GM12878 (cell line): ENCODE measurements around the gene GNAQ. TPM values are rescaled to one million over a fixed set of nuclear protein-coding genes. Genes with fewer than 3 reads are reported as not detected.
A peak's percentile ranks its signal among the peaks of the same experiment; 100 is the strongest.

Source experiments
- ATAC-seq: fragments of 200-7000 bp; cut with Tn5 transposase; 3 replicates; pipeline ENCODE4 v1.9.1; 2020; ENCODE audit warnings: mild to moderate bottlenecking, moderate library complexity
- BruUV-seq: library from RNA; stranded (reverse); fragments of 400-500 nt; replicated peaks from 2 replicates; lab custom pipeline; 2021; lab: Mats Ljungman, UMichigan
- CTCF ChIA-PET: fragments of 300-600 bp; sonication (Branson Sonifier 250); formaldehyde crosslinking; extraction: SDS; loops from one replicate; lab custom pipeline; 2021; ENCODE audit warnings: inconsistent platforms; lab: Yijun Ruan, JAX
- POLR2A ChIA-PET: fragments of 350-600 bp; formaldehyde crosslinking; extraction: SDS; loops from one replicate; lab custom pipeline; 2021; ENCODE audit warnings: inconsistent platforms; lab: Charles Lee
- RAD21 ChIA-PET: fragments of 300-600 bp; sonication (Branson Sonifier 250); formaldehyde crosslinking; loops from one replicate; lab custom pipeline; 2023; ENCODE audit warnings: antibody characterized with exemption; ENCODE audit not compliant: unreplicated experiment; lab: Charles Lee
- SMC1A ChIA-PET: fragments of 300-600 bp; sonication (Branson Sonifier 250); formaldehyde crosslinking; loops from one replicate; lab custom pipeline; 2023; ENCODE audit not compliant: unreplicated experiment, uncharacterized antibody; lab: Charles Lee
- DNase-seq: peaks from one replicate; pipeline ENCODE4 v3.0.0-alpha.2; 2011; ENCODE audit warnings: low read depth, low spot score
- FAIRE-seq: peaks from 3 replicates; lab custom pipeline; 2011; peaks lifted over from hg19 to GRCh38; lab: Jason Lieb, UNC
- H2AFZ ChIP-seq: 2 replicates; pipeline ENCODE4 v1.6.0; 2011; ENCODE audit warnings: low read depth, low read length, control low read depth; ENCODE audit not compliant: control insufficient read depth
- H3K27ac ChIP-seq: 2 replicates; pipeline ENCODE4 v1.5.1; 2011; ENCODE audit warnings: control low read depth; ENCODE audit not compliant: control insufficient read depth, insufficient read depth
- H3K27me3 ChIP-seq, 2 experiments: replicated peaks in 1 of 2; 2 replicates each; pipeline versions ENCODE4 v1.6.0 to v1.6.1; 2011; ENCODE audit warnings: low read length in 1 of 2; ENCODE audit not compliant: control insufficient read depth in 2 of 2, insufficient read depth in 2 of 2
- H3K36me3 ChIP-seq, 2 experiments: 2 replicates each; pipeline ENCODE4 v1.5.1; 2011; ENCODE audit warnings: low read length in 1 of 2; ENCODE audit not compliant: control insufficient read depth in 2 of 2, insufficient read depth in 2 of 2
- H3K4me1 ChIP-seq: 2 replicates; pipeline ENCODE4 v1.6.1; 2011; ENCODE audit warnings: mild to moderate bottlenecking, low read length, moderate library complexity, mixed read lengths; ENCODE audit not compliant: control insufficient read depth, insufficient read depth
- H3K4me2 ChIP-seq: 2 replicates; pipeline ENCODE4 v1.6.0; 2011; ENCODE audit warnings: control low read depth; ENCODE audit not compliant: control insufficient read depth, insufficient read depth
- H3K4me3 ChIP-seq: fragments of 200-600 bp; sonication (generic); 2 replicates; pipeline ENCODE4 v1.5.1; 2016
- H3K79me2 ChIP-seq: 2 replicates; pipeline ENCODE4 v1.6.0; 2011; ENCODE audit warnings: low read length; ENCODE audit not compliant: control insufficient read depth, insufficient read depth
- H3K9ac ChIP-seq: 2 replicates; pipeline ENCODE4 v1.8.0; 2011; ENCODE audit warnings: low read length, control low read depth, mixed read lengths; ENCODE audit not compliant: control insufficient read depth, insufficient read depth
- H3K9me3 ChIP-seq: replicated peaks from 3 replicates; pipeline ENCODE4 v1.5.1; 2011; ENCODE audit warnings: mild to moderate bottlenecking, low read length; ENCODE audit not compliant: control insufficient read depth, insufficient read depth
- H4K20me1 ChIP-seq: 2 replicates; pipeline ENCODE4 v1.6.0; 2011; ENCODE audit not compliant: control insufficient read depth, insufficient read depth
- BRCA1 ChIP-seq: IDR thresholded peaks from 2 replicates; pipeline ENCODE4 v1.6.1; 2011; ENCODE audit warnings: low read depth, low read length, improper control_type of control experiment
- DPF2 ChIP-seq: fragments of 450-650 bp; IDR thresholded peaks from 2 replicates; pipeline ENCODE4 v1.6.1; 2017; ENCODE audit warnings: mild to moderate bottlenecking
- EGR1 ChIP-seq, 2 experiments: IDR thresholded peaks; 1 replicate in 1 of 2; 2 replicates in 1 of 2; pipeline ENCODE4 v1.6.1; 2011 to 2012; ENCODE audit warnings: low read depth in 2 of 2, low read length in 2 of 2, borderline replicate concordance in 1 of 2, mild to moderate bottlenecking in 1 of 2, moderate library complexity in 1 of 2
- FOXK2 ChIP-seq: fragments of 450-650 bp; IDR thresholded peaks from 2 replicates; pipeline ENCODE4 v1.6.1; 2017; ENCODE audit warnings: mild to moderate bottlenecking, moderate library complexity
- KAT2A ChIP-seq: conservative IDR thresholded peaks from 2 replicates; pipeline ENCODE4 v1.6.1; 2011; ENCODE audit warnings: low read depth, low read length; ENCODE audit not compliant: control insufficient read depth
- NFXL1 ChIP-seq: fragments of 450-650 bp; IDR thresholded peaks from 2 replicates; pipeline ENCODE4 v1.6.1; 2017; ENCODE audit warnings: antibody characterized with exemption, mild to moderate bottlenecking, borderline replicate concordance
- RB1 ChIP-seq: fragments of 450-650 bp; formaldehyde crosslinking; IDR thresholded peaks from 2 replicates; pipeline ENCODE4 v1.6.1; 2017; ENCODE audit warnings: mild to moderate bottlenecking, borderline replicate concordance
- WGBS: methylation state at CpG from one replicate; pipeline ENCODE4 v1.1.6; 2016; ENCODE audit warnings: low lambda C conversion rate; ENCODE audit not compliant: insufficient replicate concordance, insufficient coverage; ENCODE audit errors: missing lambda C conversion rate; 5-methylcytosine and 5-hydroxymethylcytosine counted together
- in situ Hi-C: fragments of 300-500 bp; cut with MboI; formaldehyde crosslinking; loops from 9 replicates; pipeline ENCODE4 v1.14.3; 2018; ENCODE audit warnings: mixed read lengths
- intact Hi-C: fragments of 100-400 bp; cut with micrococcal nuclease; formaldehyde crosslinking; loops from one replicate; pipeline ENCODE4 v1.14.2; 2022; ENCODE audit not compliant: unreplicated experiment
- polyA plus RNA-seq, 11 experiments: library from polyadenylated mRNA; depleted of rRNA in 4 of 11; unstranded in 6 of 11; stranded (reverse) in 5 of 11; fragments of >200 nt; fragmentation: Nextera tagmentation in 4 of 11; fragmentation: Illumina TruSeq in 1 of 11; extraction: Ambion mirVana in 4 of 11; extraction: Trizol in 1 of 11; gene quantifications; 1 replicate in 1 of 11; 2 replicates in 10 of 11; pipeline versions ENCODE4 v1.2.1 to v1.2.3, GENCODE V29; 2011 to 2016; ENCODE audit warnings: inconsistent platforms in 2 of 11, missing spikeins in 2 of 11, low read depth in 1 of 11
- total RNA-seq, 4 experiments: library from RNA; depleted of rRNA in 3 of 4; stranded (reverse); fragments of >200 nt in 3 of 4; fragmentation: Illumina TruSeq in 1 of 4; extraction: Trizol in 1 of 4; gene quantifications; 2 replicates each; pipeline versions ENCODE4 v1.2.1 to v1.2.3, GENCODE V29; 2013 to 2021
- TF ChIP-seq, protein P1 (sequence below): fragments of 450-650 bp; IDR thresholded peaks from 2 replicates; pipeline ENCODE4 v1.6.1; 2016; ENCODE audit warnings: mild to moderate bottlenecking, moderate library complexity, borderline replicate concordance

Gene GNAQ
- total and polyA plus RNA-seq, 10 of the 15 experiments (the other 5 are each of a cell fraction or from before 2014, with no cell fraction given) = 0.15 to 47.2 (median 0.49) TPM

DNA sequence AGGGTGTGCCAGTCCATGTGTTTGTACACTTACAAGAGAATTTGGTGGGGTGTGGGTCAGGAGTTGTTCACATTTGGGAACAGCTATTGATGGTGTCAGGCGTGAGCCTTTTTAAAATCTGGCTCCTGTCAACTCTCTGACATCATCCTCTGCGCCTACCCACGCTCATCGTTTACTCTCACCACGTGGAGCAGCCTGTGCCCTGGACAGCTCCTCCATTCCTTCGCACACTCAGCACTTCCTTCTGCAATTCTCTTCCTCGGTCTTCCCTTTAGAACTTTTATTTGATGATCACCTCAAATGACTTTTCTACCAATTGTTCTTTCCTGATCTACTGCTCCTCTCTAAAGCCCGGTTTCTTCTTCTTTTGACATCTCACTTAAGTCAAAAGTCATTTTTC is 42.1 kb upstream of the GNAQ start:
- no peaks in the 10 kb centered on the region for H4K20me1 ChIP-seq
- no peak overlapping the region for H3K9ac ChIP-seq
- DNase-seq (no peak), ATAC-seq (no peak), FAIRE-seq (no peak)
- no peak overlapping the region for H3K4me2 ChIP-seq
- no TSS peak for BruUV-seq
- H3K36me3 ChIP-seq = no peaks in the 10 kb centered on the region
- WGBS = 24% methylated on average over 8 of the region's 8 CpGs
- no peak for TF ChIP-seq RB1
- no peak overlapping the region for H2AFZ ChIP-seq
- intact Hi-C loops = no loop called here
- H3K4me3 ChIP-seq = no peak overlapping the region
- SMC1A ChIA-PET = interaction anchor here (0.9 to 2.0 kb wide), 3 partner anchors 10 to 642 kb away, joined by 3 to 5 read pairs (median 5); no protein-coding TSS in a partner anchor
- H3K79me2 ChIP-seq = no peaks in the 10 kb centered on the region
- no peak overlapping the region for H3K27ac ChIP-seq
- no peaks in the 10 kb centered on the region for H3K27me3 ChIP-seq
- H3K9me3 ChIP-seq = no peaks in the 10 kb centered on the region; the same call in 2 of the 3 replicates
- RAD21 ChIA-PET = no interaction called here
- no peaks in the 10 kb centered on the region for H3K4me1 ChIP-seq
- POLR2A ChIA-PET = no interaction called here
- in situ Hi-C loops = no loop called here
- CTCF ChIA-PET = no interaction called here

DNA sequence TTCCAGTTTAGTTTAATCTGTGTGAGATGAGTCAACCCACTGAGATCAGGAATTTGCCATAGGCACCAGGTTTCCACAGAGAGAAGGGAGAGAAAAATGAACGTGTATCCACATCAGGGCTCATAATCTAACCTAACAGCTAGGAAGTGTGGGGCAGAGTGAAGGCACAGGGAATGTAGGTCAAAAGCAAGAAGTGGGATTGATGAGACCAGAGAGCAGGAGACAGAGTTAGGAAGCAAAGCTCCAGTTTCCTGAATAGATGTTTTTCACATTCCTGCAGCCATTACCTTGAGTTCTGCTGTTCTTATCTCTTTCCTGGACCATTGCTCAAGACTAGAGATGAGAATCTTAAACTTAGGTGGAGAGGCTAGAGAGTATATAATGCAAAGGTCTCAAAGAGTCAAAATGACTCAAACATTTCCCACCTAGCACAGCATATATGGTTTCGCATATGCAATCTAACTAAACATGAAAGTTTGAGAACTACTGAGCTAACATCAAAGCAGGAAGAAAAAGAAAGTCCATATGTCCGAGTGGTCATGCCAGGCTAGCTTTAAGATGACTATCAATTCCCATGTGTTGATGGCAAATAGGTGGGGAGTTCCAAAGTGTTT is 41.1 kb upstream of the GNAQ start:
- no TSS peak for BruUV-seq

More for the DNA sequence above, 41.1 kb upstream of the GNAQ start:
- Histone ChIP-seq H4K20me1 (no peaks in the 10 kb centered on the region), H3K36me3 (no peaks in the 10 kb centered on the region), H2AFZ (no peak overlapping the region), H3K9me3 (no peaks in the 10 kb centered on the region; the same call in 2 of the 3 replicates), H3K27ac (no peak overlapping the region), H3K4me2 (no peak overlapping the region), H3K27me3 (no peaks in the 10 kb centered on the region), H3K79me2 (no peaks in the 10 kb centered on the region), H3K9ac (no peak overlapping the region), H3K4me1 (no peaks in the 10 kb centered on the region), H3K4me3 (no peak overlapping the region)
- in situ Hi-C loops = no loop called here
- WGBS = 2% methylated on average over 3 of the region's 3 CpGs
- ATAC-seq = peak; percentile 81
- ChIA-PET RAD21 (interaction anchor here (0.7 kb wide), 1 partner anchor 49 kb away, joined by 3 read pairs; no protein-coding TSS in a partner anchor), POLR2A (interaction anchor here (0.6 kb wide), 1 partner anchor 23 kb away, joined by 6 read pairs; no protein-coding TSS in a partner anchor), CTCF (interaction anchor here (0.7 to 1.2 kb wide), 3 partner anchors 37 to 330 kb away, joined by 3 to 5 read pairs (median 3); no protein-coding TSS in a partner anchor), SMC1A (interaction anchor here (0.8 to 2.0 kb wide), 5 partner anchors 10 to 641 kb away, joined by 3 to 5 read pairs (median 3); no protein-coding TSS in a partner anchor)
- DNase-seq = no peak
- FAIRE-seq = no peak
- intact Hi-C loops = no loop called here
- TF ChIP-seq EGR1 (IDR thresholded peaks at IDR 0.05; ENCODE audit: borderline replicate concordance in 1 of 2, low read depth in 2 of 2, low read length in 2 of 2) (no peak), FOXK2 (no peak), DPF2 (no peak), BRCA1 (no peak), KAT2A (no peak), NFXL1 (no peak)
- TF ChIP-seq, protein P1, sequence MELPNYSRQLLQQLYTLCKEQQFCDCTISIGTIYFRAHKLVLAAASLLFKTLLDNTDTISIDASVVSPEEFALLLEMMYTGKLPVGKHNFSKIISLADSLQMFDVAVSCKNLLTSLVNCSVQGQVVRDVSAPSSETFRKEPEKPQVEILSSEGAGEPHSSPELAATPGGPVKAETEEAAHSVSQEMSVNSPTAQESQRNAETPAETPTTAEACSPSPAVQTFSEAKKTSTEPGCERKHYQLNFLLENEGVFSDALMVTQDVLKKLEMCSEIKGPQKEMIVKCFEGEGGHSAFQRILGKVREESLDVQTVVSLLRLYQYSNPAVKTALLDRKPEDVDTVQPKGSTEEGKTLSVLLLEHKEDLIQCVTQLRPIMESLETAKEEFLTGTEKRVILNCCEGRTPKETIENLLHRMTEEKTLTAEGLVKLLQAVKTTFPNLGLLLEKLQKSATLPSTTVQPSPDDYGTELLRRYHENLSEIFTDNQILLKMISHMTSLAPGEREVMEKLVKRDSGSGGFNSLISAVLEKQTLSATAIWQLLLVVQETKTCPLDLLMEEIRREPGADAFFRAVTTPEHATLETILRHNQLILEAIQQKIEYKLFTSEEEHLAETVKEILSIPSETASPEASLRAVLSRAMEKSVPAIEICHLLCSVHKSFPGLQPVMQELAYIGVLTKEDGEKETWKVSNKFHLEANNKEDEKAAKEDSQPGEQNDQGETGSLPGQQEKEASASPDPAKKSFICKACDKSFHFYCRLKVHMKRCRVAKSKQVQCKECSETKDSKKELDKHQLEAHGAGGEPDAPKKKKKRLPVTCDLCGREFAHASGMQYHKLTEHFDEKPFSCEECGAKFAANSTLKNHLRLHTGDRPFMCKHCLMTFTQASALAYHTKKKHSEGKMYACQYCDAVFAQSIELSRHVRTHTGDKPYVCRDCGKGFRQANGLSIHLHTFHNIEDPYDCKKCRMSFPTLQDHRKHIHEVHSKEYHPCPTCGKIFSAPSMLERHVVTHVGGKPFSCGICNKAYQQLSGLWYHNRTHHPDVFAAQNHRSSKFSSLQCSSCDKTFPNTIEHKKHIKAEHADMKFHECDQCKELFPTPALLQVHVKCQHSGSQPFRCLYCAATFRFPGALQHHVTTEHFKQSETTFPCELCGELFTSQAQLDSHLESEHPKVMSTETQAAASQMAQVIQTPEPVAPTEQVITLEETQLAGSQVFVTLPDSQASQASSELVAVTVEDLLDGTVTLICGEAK = no peak
